Nephron progenitor cell (in vitro differentiated cells): Measurements from ENCODE around the gene FBXO21.
"Not testable (repeated sequence)": the region's sequence is repeated elsewhere in the genome, so short reads cannot be mapped to it uniquely, and the experiment has no call there.

Experiments used
- DNase-seq: peaks from one replicate; pipeline ENCODE4 v3.0.0; 2021
- H3K27ac Mint-ChIP-seq: 2 replicates; pipeline ENCODE4 v1.8.0; 2021; ENCODE audit warnings: mild to moderate bottlenecking, moderate library complexity, mixed read lengths
- H3K27me3 Mint-ChIP-seq: 2 replicates; pipeline ENCODE4 v1.8.0; 2021; ENCODE audit warnings: mild to moderate bottlenecking, low read depth, mixed read lengths; ENCODE audit not compliant: poor library complexity
- H3K36me3 Mint-ChIP-seq: 2 replicates; pipeline ENCODE4 v1.8.0; 2021; ENCODE audit warnings: low read depth, mixed read lengths
- H3K4me1 Mint-ChIP-seq: 2 replicates; pipeline ENCODE4 v1.8.0; 2021; ENCODE audit warnings: mixed read lengths
- H3K4me3 Mint-ChIP-seq: 2 replicates; pipeline ENCODE4 v1.8.0; 2021; ENCODE audit warnings: mild to moderate bottlenecking, moderate library complexity, mixed read lengths
- H3K9me3 Mint-ChIP-seq: 2 replicates; pipeline ENCODE4 v1.8.0; 2021; ENCODE audit warnings: mild to moderate bottlenecking, moderate library complexity, mixed read lengths
- TF ChIP-seq, protein P1 (sequence below): fragments of 200-600 bp; sonication (generic); IDR thresholded peaks from 2 replicates; pipeline ENCODE4 v1.5.0; 2021; ENCODE audit warnings: antibody characterized with exemption

Gene FBXO21

DNA sequence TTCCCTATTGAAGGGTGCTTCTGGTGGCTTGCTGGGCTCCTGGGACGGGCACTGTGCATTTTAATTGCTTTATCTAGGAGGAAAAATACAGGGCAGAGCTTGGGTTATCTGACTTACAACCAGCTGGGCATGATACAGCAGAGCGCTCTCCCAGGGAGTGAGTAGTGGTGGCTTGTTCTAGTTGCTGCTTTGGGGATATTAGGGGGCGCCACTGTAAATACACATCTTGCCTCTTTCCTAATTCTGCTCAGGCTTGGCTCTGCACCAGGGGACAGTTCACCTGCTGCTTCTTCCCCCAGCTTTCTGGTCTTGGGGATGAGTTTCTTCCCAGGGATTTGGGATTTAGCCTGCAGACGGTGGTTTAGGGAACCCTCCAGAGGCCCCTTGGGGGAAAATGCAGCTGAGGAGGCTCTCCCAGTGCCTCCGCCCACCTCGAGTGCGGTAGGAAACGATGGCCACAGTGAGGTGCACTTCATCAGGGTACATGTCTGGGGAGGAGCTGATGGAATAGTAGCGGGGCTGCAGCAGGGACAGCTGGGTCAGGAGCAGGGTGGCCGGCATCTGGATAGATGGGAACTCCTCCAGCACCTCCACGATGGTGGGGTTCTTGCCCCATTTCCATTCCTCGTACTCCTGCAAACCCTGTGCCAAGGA, 36.9 kb upstream of the FBXO21 start:
- H3K27ac Mint-ChIP-seq = no peak overlapping the region
- no peaks in the 10 kb centered on the region for H3K36me3 Mint-ChIP-seq
- no peak overlapping the region for H3K4me3 Mint-ChIP-seq
- H3K27me3 Mint-ChIP-seq = peaks cover 37% of the 10 kb centered on the region
- TF ChIP-seq, protein P1, sequence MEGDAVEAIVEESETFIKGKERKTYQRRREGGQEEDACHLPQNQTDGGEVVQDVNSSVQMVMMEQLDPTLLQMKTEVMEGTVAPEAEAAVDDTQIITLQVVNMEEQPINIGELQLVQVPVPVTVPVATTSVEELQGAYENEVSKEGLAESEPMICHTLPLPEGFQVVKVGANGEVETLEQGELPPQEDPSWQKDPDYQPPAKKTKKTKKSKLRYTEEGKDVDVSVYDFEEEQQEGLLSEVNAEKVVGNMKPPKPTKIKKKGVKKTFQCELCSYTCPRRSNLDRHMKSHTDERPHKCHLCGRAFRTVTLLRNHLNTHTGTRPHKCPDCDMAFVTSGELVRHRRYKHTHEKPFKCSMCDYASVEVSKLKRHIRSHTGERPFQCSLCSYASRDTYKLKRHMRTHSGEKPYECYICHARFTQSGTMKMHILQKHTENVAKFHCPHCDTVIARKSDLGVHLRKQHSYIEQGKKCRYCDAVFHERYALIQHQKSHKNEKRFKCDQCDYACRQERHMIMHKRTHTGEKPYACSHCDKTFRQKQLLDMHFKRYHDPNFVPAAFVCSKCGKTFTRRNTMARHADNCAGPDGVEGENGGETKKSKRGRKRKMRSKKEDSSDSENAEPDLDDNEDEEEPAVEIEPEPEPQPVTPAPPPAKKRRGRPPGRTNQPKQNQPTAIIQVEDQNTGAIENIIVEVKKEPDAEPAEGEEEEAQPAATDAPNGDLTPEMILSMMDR = no peak
- no peaks in the 10 kb centered on the region for H3K4me1 Mint-ChIP-seq
- no peaks in the 10 kb centered on the region for H3K9me3 Mint-ChIP-seq
- DNase-seq = no peak

DNA sequence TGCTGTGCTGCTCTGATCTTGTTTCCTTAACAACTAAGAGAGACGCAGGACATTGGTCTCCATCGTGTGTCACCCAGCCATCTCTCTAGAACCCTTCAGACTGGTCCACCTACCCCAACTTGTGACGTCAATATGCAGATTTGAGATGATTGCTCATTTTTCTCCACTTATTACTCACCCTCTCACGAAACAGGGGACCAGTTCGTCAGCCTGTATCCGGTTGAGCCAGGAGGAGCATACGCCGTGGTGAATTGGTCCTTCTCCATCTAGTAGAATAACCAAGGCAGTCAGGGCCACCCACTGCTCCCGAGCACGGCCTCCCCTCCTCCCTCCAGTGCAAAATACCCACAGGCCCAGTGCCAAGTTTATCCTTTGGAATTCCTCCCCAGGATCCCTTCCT, 36.2 kb upstream of the FBXO21 start:
- DNase-seq = no peak
- Mint-ChIP-seq H3K4me3 (no peak overlapping the region), H3K4me1 (no peaks in the 10 kb centered on the region), H3K36me3 (no peaks in the 10 kb centered on the region), H3K27me3 (peaks cover 33% of the 10 kb centered on the region), H3K27ac (no peak overlapping the region), H3K9me3 (no peaks in the 10 kb centered on the region)
- TF ChIP-seq, protein P1 = no peak

DNA sequence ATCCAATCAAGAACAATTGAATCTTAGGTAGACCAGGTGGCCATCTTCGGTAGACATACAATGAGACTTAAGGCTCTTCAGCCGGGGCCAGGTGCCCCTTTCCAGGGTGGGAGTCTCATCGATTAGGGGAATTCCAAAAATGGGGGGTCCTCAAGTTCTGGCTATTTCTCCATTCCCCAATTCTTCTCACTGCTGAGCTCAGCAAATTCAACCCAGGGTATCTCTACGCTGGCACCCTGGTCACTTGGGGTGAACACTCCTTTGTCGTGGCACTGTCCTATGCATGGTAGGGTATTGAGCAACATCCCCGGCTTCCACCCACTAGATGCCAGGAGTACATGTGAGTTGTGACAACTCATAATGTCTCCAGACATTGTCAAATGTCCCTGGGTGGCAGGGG, 34.9 kb upstream of the FBXO21 start:
- no peaks in the 10 kb centered on the region for H3K4me1 Mint-ChIP-seq

DNA sequence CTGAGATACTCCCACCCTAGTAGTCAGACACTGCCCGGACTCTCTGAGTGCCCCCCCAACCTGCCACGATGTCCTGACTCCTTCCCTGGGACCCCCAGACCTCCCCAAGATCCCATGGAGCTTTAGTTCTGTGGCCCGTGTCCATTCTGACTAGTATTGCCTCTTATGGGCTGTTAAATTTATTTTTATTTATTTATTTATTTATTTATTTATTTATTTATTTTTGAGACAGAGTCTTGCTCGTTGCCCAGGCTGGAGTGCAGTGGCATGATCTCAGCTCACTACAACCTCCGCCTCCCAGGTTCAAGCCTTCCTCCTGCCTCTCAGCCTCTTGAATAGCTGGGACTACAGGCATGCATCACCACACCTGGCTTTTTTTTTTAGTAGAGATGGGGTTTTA, 30.7 kb upstream of the FBXO21 start:
- H3K9me3 Mint-ChIP-seq, H3K36me3 Mint-ChIP-seq, DNase-seq, H3K4me1 Mint-ChIP-seq, H3K4me3 Mint-ChIP-seq, H3K27ac Mint-ChIP-seq: not testable (repeated sequence)
- H3K27me3 Mint-ChIP-seq = peaks cover 50% of the 10 kb centered on the region

More for the DNA sequence above, 34.9 kb upstream of the FBXO21 start:
- H3K9me3 Mint-ChIP-seq = no peaks in the 10 kb centered on the region
- TF ChIP-seq, protein P1 = no peak
- H3K4me3 Mint-ChIP-seq = no peak overlapping the region
- H3K36me3 Mint-ChIP-seq = no peaks in the 10 kb centered on the region
- H3K27ac Mint-ChIP-seq = no peak overlapping the region
- no peak for DNase-seq
- peaks cover 38% of the 10 kb centered on the region for H3K27me3 Mint-ChIP-seq

DNA sequence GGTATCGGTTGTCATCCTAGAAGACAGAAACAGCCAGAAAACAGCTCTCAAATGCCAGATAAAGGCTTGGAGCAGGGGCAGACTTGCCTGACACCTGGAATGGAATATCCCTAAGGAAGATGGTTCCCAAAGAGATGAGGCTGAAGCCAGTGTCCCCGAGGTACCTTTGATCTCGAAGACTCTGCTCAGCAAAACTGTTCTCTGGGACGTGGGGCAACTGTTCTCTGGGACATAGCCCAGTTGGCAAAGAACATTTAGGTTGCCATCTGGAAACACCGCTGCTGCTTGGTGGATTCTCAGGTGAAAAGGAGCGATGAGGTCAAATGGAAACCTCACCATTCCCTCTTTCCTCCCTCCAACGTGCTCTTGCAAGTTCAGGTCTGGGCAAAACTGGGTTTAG, 27.9 kb upstream of the FBXO21 start:
- Mint-ChIP-seq H3K27ac (no peak overlapping the region), H3K27me3 (peaks cover 49% of the 10 kb centered on the region), H3K4me1 (peaks cover 3% of the 10 kb centered on the region), H3K4me3 (no peak overlapping the region), H3K36me3 (no peaks in the 10 kb centered on the region), H3K9me3 (no peaks in the 10 kb centered on the region)
- TF ChIP-seq, protein P1 = no peak
- no peak for DNase-seq

DNA sequence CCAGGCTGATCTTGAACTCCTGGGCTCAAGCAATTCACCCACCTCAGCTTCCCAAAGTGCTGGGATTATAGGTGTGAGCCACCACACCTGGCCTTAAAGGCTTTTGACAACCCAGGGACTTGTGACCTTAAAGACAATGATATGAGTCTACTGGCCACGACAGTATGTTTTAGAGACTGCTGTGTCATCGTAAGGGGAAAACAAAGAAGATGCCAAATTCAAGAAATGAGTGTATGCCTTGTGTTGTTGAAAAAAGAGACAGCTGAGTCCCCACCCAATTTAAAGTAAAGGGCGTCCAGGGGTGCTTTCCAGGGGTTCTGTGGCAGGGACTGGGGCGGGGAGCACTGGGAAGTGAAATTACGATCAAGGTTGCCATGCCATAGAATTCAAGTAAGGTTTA, 26.4 kb upstream of the FBXO21 start:
- Mint-ChIP-seq H3K36me3 (no peaks in the 10 kb centered on the region), H3K4me3 (no peak overlapping the region), H3K9me3 (no peaks in the 10 kb centered on the region), H3K27me3 (peaks cover 53% of the 10 kb centered on the region), H3K27ac (no peak overlapping the region), H3K4me1 (peaks cover 10% of the 10 kb centered on the region)
- TF ChIP-seq, protein P1 = no peak
- no peak for DNase-seq
